IMR-90 (cell line): ENCODE results near the gene BRAF. TPM values are rescaled to one million over a fixed set of nuclear protein-coding genes. Genes with fewer than 3 reads are reported as not detected.
"Not testable (repeated sequence)": the region's sequence is repeated elsewhere in the genome, so short reads cannot be mapped to it uniquely, and the experiment has no call there.

Experiments
- ATAC-seq: fragments of 200-7000 bp; cut with Tn5 transposase; 2 replicates; pipeline ENCODE4 v1.9.1; 2020; ENCODE audit warnings: low read depth, mild to moderate bottlenecking, moderate library complexity
- BruUV-seq: library from RNA; stranded (reverse); fragments of 400-500 nt; replicated peaks from 2 replicates; lab custom pipeline; 2021; lab: Mats Ljungman, UMichigan
- CTCF ChIA-PET: fragments of 300-600 bp; formaldehyde crosslinking; extraction: SDS; loops from one replicate; lab custom pipeline; 2021; ENCODE audit warnings: antibody characterized with exemption; lab: Yijun Ruan, JAX
- POLR2A ChIA-PET: fragments of 300-600 bp; sonication (Branson Sonifier 250); formaldehyde crosslinking; loops from one replicate; lab custom pipeline; 2022; ENCODE audit warnings: antibody characterized with exemption; ENCODE audit not compliant: unreplicated experiment; lab: Charles Lee
- DNase-seq: peaks from one replicate; pipeline ENCODE4 v3.0.0; 2013
- H2AFZ ChIP-seq: replicated peaks from 2 replicates; pipeline ENCODE3; 2013; ENCODE audit warnings: low read length, mild to moderate bottlenecking; ENCODE audit not compliant: poor library complexity
- H2AK5ac ChIP-seq: 2 replicates; pipeline ENCODE4 v1.6.1; 2013; ENCODE audit warnings: low read depth, low read length, inconsistent platforms
- H2AK9ac ChIP-seq: replicated peaks from 2 replicates; pipeline ENCODE3; 2013; ENCODE audit warnings: mild to moderate bottlenecking, low read depth, low read length, moderate library complexity; ENCODE audit not compliant: poor library complexity
- H2BK120ac ChIP-seq: 2 replicates; pipeline ENCODE4 v1.6.1; 2013; ENCODE audit warnings: low read depth, low read length, inconsistent platforms
- H2BK15ac ChIP-seq: 3 replicates; pipeline ENCODE4 v1.6.1; 2013; ENCODE audit warnings: low read depth, low read length, inconsistent platforms
- H2BK20ac ChIP-seq: 2 replicates; pipeline ENCODE4 v1.6.1; 2013; ENCODE audit warnings: low read depth, mild to moderate bottlenecking, inconsistent platforms, low read length, moderate library complexity
- H2BK5ac ChIP-seq: 2 replicates; pipeline ENCODE4 v1.6.1; 2013; ENCODE audit warnings: mild to moderate bottlenecking, low read depth, low read length, inconsistent platforms; ENCODE audit not compliant: poor library complexity, severe bottlenecking
- H3K14ac ChIP-seq: replicated peaks from 2 replicates; pipeline ENCODE4 v1.6.1; 2013; ENCODE audit warnings: low read depth, low read length, inconsistent platforms
- H3K18ac ChIP-seq: 2 replicates; pipeline ENCODE4 v1.6.1; 2013; ENCODE audit warnings: low read depth, low read length, control low read depth
- H3K23ac ChIP-seq: 2 replicates; pipeline ENCODE4 v1.6.1; 2013; ENCODE audit warnings: low read depth, low read length, inconsistent platforms
- H3K27ac ChIP-seq: 2 replicates; pipeline ENCODE4 v1.5.1; 2013; ENCODE audit warnings: mild to moderate bottlenecking, control low read depth, low read length; ENCODE audit not compliant: insufficient read depth
- H3K27me3 ChIP-seq: 2 replicates; pipeline ENCODE4 v1.6.1; 2013; ENCODE audit warnings: low read length; ENCODE audit not compliant: control insufficient read depth, insufficient read depth
- H3K36me3 ChIP-seq: 2 replicates; pipeline ENCODE4 v1.6.1; 2013; ENCODE audit warnings: low read length, mixed read lengths; ENCODE audit not compliant: control insufficient read depth, insufficient read depth
- H3K4ac ChIP-seq: 2 replicates; pipeline ENCODE4 v1.6.1; 2013; ENCODE audit warnings: low read depth, low read length, inconsistent platforms
- H3K4me1 ChIP-seq: 2 replicates; pipeline ENCODE4 v1.6.1; 2013; ENCODE audit warnings: low read length, mixed read lengths; ENCODE audit not compliant: control insufficient read depth, insufficient read depth
- H3K4me2 ChIP-seq: 2 replicates; pipeline ENCODE4 v1.6.1; 2013; ENCODE audit warnings: low read depth, mild to moderate bottlenecking, control low read depth, low read length, moderate library complexity
- H3K4me3 ChIP-seq: 2 replicates; pipeline ENCODE4 v1.5.1; 2013; ENCODE audit warnings: low read depth, mild to moderate bottlenecking, control low read depth, low read length, moderate library complexity; ENCODE audit not compliant: insufficient read depth
- H3K56ac ChIP-seq: 2 replicates; pipeline ENCODE4 v1.6.1; 2013; ENCODE audit warnings: low read length, inconsistent platforms; ENCODE audit not compliant: insufficient read depth; ENCODE audit errors: extremely low read depth
- H3K79me1 ChIP-seq, 2 experiments: 2 replicates each; pipeline ENCODE4 v1.6.1; 2013; ENCODE audit warnings: low read length in 2 of 2, inconsistent platforms in 1 of 2, low read depth in 1 of 2
- H3K9ac ChIP-seq: 2 replicates; pipeline ENCODE4 v1.6.1; 2013; ENCODE audit warnings: low read depth, low read length, control low read depth
- H3K9me1 ChIP-seq: 2 replicates; pipeline ENCODE4 v1.6.1; 2013; ENCODE audit warnings: low read length, inconsistent platforms; ENCODE audit not compliant: insufficient read depth
- H3K9me3 ChIP-seq: 2 replicates; pipeline ENCODE4 v1.6.1; 2013; ENCODE audit warnings: low read length; ENCODE audit not compliant: control insufficient read depth, insufficient read depth
- H4K20me1 ChIP-seq: 2 replicates; pipeline ENCODE4 v1.6.1; 2013; ENCODE audit warnings: low read length, inconsistent platforms; ENCODE audit not compliant: insufficient read depth
- H4K5ac ChIP-seq: 2 replicates; pipeline ENCODE4 v1.6.1; 2013; ENCODE audit warnings: mild to moderate bottlenecking, low read depth, low read length, control low read depth
- H4K8ac ChIP-seq, 2 experiments: 2 replicates each; pipeline ENCODE4 v1.6.1; 2013; ENCODE audit warnings: low read depth in 2 of 2, low read length in 2 of 2, control low read depth in 1 of 2, inconsistent platforms in 1 of 2
- H4K91ac ChIP-seq: 2 replicates; pipeline ENCODE4 v1.6.1; 2013; ENCODE audit warnings: low read depth, low read length, inconsistent platforms; ENCODE audit not compliant: insufficient read depth
- MAFK ChIP-seq: IDR thresholded peaks from 2 replicates; pipeline ENCODE4 v1.6.1; 2012; ENCODE audit warnings: low read depth, low read length, improper control_type of control experiment
- USF2 ChIP-seq: fragments of 150-350 bp; IDR thresholded peaks from 2 replicates; pipeline ENCODE4 v1.6.1; 2017; ENCODE audit warnings: mild to moderate bottlenecking, antibody characterized with exemption, low read length, low read depth
- WGBS, 2 experiments: methylation state at CpG; one replicate each; pipeline versions ENCODE4 v1.1.5 to v1.1.7; 2013; ENCODE audit warnings: missing lambda C conversion rate in 2 of 2; ENCODE audit not compliant: insufficient read length in 1 of 2; ENCODE audit errors: extremely low coverage in 2 of 2; 5-methylcytosine and 5-hydroxymethylcytosine counted together
- dilution Hi-C: fragments of 300-500 bp; cut with HindIII; formaldehyde crosslinking; loops from one replicate; pipeline ENCODE4 v1.14.3; 2018; ENCODE audit warnings: low sequenced_read_pairs; ENCODE audit not compliant: unreplicated experiment
- in situ Hi-C: fragments of 300-500 bp; cut with MboI; formaldehyde crosslinking; loops from 3 replicates; pipeline ENCODE4 v1.14.3; 2019; ENCODE audit warnings: low sequenced_read_pairs, inconsistent platforms, mixed read lengths
- intact Hi-C: fragments of 100-400 bp; cut with micrococcal nuclease; formaldehyde crosslinking; loops from 2 replicates; pipeline ENCODE4 v1.10.0; 2022
- polyA plus RNA-seq, 3 experiments: library from polyadenylated mRNA; depleted of rRNA; stranded (reverse); fragments of >200 nt; gene quantifications; 2 replicates each; pipeline ENCODE4 v1.2.3, GENCODE V29; 2012; ENCODE audit warnings: low replicate concordance in 1 of 3
- total RNA-seq: library from RNA; depleted of rRNA; stranded (reverse); fragments of >200 nt; gene quantifications from 2 replicates; pipeline ENCODE4 v1.2.3, GENCODE V29; 2012

The BRAF gene
- total and polyA plus RNA-seq, 2 of the 4 experiments (the other 2 are of a cell fraction), result 5.7 to 12.9 TPM

GRCh38 chr7:140828741-140829140, 96.0 kb downstream of the BRAF start:
- H3K4me3 ChIP-seq, result no peak overlapping the region
- no peak overlapping the region for H3K14ac ChIP-seq
- H3K9me3 ChIP-seq, result no peaks in the 10 kb centered on the region
- H2BK20ac ChIP-seq, result no peak overlapping the region
- no peak overlapping the region for H3K4ac ChIP-seq
- in situ Hi-C loops, result no loop called here
- no peak overlapping the region for H3K4me2 ChIP-seq
- no peaks in the 10 kb centered on the region; the same call in 1 of the 2 replicates for H3K9me1 ChIP-seq
- no peak overlapping the region for H2BK120ac ChIP-seq
- H3K23ac ChIP-seq, result no peak overlapping the region
- ATAC-seq (no peak), DNase-seq (no peak)
- TF ChIP-seq USF2, result no peak
- no peak for TF ChIP-seq MAFK
- no peak overlapping the region for H2BK5ac ChIP-seq
- no peak overlapping the region for H2BK15ac ChIP-seq
- POLR2A ChIA-PET, result no interaction called here
- H3K56ac ChIP-seq, result no peak overlapping the region
- CTCF ChIA-PET, result interaction anchor here (0.6 to 1.2 kb wide), 3 partner anchors 18 to 186 kb away, joined by 3 to 4 read pairs (median 3); partner anchors contain the start of gene MRPS33
- H3K27me3 ChIP-seq, result no peaks in the 10 kb centered on the region
- no peak overlapping the region for H2AFZ ChIP-seq
- H4K5ac ChIP-seq, result no peak overlapping the region
- H3K79me1 ChIP-seq, result peaks cover 5 to 6% of the 10 kb centered on the region in 2 experiments
- no peaks in the 10 kb centered on the region for H4K20me1 ChIP-seq
- peaks cover 6% of the 10 kb centered on the region for H3K36me3 ChIP-seq
- no peak overlapping the region for H3K27ac ChIP-seq
- dilution Hi-C loops, result no loop called here
- WGBS, 2 experiments, result no CpG with 5 or more reads among the region's 1 CpG
- H4K91ac ChIP-seq, result no peak overlapping the region
- no peak overlapping the region for H2AK5ac ChIP-seq
- BruUV-seq, result no TSS peak
- intact Hi-C loops, result loop anchor here (5.0 kb wide), 1 partner anchor 39 kb away; no protein-coding TSS in a partner anchor
- H2AK9ac ChIP-seq, result no peak overlapping the region
- H3K18ac ChIP-seq, result no peak overlapping the region
- H4K8ac ChIP-seq, result no peak overlapping the region
- no peaks in the 10 kb centered on the region for H3K4me1 ChIP-seq
- no peak overlapping the region for H3K9ac ChIP-seq

- H3K4me3 ChIP-seq, result not testable (repeated sequence)
These were observed 107.3 kb downstream of the BRAF start for GRCh38 chr7:140817383-140817782.

More at GRCh38 chr7:140817383-140817782, 107.3 kb downstream of the BRAF start:
- H3K4me1 ChIP-seq, H3K27ac ChIP-seq, H3K27me3 ChIP-seq, H3K9ac ChIP-seq, H2BK5ac ChIP-seq, H2BK15ac ChIP-seq, H3K56ac ChIP-seq, H3K18ac ChIP-seq, H3K9me1 ChIP-seq, H3K14ac ChIP-seq, ATAC-seq, H2AFZ ChIP-seq, H4K8ac ChIP-seq, H2BK120ac ChIP-seq, H2BK20ac ChIP-seq, intact Hi-C loops, H3K4me2 ChIP-seq, H3K36me3 ChIP-seq, H4K5ac ChIP-seq, BruUV-seq, H3K79me1 ChIP-seq, dilution Hi-C loops, H4K20me1 ChIP-seq, H3K4ac ChIP-seq, H2AK5ac ChIP-seq, H3K23ac ChIP-seq, DNase-seq, H2AK9ac ChIP-seq, H4K91ac ChIP-seq, H3K9me3 ChIP-seq, POLR2A ChIA-PET, CTCF ChIA-PET: not testable (repeated sequence)
- in situ Hi-C loops, result loop anchor here (10.0 to 25.0 kb wide), 2 partner anchors 720 to 837 kb away; no protein-coding TSS in a partner anchor
